AG10803 (cell line): ENCODE results near the gene ARAP3.

ENCODE experiments used
- DNase-seq: peaks from one replicate; pipeline ENCODE4 v3.0.0; 2010; ENCODE audit warnings: low read depth
- H3K4me3 ChIP-seq: 2 replicates; pipeline ENCODE4 v1.5.1; 2011; ENCODE audit warnings: mild to moderate bottlenecking, low read length, control low read depth
- CTCF ChIP-seq: conservative IDR thresholded peaks from 2 replicates; pipeline ENCODE4 v1.5.1; 2011; ENCODE audit warnings: mild to moderate bottlenecking, low read length, control low read depth, inconsistent platforms

ARAP3 gene

DNA sequence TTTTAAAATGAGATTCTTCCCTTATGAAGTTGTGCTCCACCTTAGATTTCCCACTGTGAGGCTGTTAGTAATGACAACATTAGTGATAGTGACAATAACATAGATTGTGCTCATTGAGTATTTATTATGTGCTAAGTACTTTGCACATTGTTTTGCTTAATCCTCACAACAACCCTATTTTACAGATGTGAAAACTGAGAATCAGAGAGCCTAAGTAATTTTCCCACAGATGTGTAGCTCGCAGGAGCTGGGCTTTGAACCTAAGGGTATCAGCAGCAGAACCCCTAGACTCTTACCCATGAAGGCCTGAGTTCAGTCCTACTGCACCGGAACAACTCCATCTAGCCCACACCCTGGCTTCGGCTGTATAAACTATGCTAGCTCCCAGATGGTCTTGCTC is 15.6 kb upstream of the ARAP3 start:
- no peak overlapping the region for H3K4me3 ChIP-seq
- no peak for TF ChIP-seq CTCF
- DNase-seq = no peak

GRCh38 chr5:141696431-141696830 is 14.4 kb upstream of the ARAP3 start:
- TF ChIP-seq CTCF = no peak
- H3K4me3 ChIP-seq = no peak overlapping the region
- DNase-seq = no peak

DNA sequence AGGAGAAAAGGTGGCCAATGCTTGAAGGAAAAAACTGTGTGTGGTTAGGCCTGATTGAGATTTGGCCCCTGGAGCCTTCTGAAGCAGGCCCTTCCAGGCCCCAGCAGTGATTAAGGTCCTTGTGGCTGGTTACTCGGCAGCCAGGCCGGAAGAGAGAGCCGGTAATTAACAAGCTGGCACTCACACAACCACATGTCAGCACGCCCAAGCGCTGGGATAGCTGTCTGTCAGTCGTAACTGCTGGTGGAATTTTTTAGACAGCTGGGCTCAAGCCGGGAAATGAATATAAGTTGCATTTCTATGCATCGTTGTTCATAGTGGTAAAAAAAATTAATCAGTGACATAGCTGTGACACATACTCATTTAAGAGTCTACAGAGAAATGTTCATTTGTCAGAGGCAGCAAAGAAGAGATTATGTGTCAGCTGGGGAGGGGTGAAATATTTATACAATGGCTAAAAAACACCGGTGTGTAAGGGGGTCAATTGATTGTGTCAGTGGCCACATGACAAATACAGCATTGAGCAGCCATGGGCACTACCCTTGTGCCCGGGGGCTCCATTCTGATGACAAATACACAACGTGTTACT is 13.7 kb upstream of the ARAP3 start:
- DNase-seq = peak; percentile 33
- TF ChIP-seq CTCF = no peak
- H3K4me3 ChIP-seq = no peak overlapping the region

GRCh38 chr5:141694479-141694878 is 12.4 kb upstream of the ARAP3 start:
- no peak for TF ChIP-seq CTCF
- no peak overlapping the region for H3K4me3 ChIP-seq
- DNase-seq = no peak

DNA sequence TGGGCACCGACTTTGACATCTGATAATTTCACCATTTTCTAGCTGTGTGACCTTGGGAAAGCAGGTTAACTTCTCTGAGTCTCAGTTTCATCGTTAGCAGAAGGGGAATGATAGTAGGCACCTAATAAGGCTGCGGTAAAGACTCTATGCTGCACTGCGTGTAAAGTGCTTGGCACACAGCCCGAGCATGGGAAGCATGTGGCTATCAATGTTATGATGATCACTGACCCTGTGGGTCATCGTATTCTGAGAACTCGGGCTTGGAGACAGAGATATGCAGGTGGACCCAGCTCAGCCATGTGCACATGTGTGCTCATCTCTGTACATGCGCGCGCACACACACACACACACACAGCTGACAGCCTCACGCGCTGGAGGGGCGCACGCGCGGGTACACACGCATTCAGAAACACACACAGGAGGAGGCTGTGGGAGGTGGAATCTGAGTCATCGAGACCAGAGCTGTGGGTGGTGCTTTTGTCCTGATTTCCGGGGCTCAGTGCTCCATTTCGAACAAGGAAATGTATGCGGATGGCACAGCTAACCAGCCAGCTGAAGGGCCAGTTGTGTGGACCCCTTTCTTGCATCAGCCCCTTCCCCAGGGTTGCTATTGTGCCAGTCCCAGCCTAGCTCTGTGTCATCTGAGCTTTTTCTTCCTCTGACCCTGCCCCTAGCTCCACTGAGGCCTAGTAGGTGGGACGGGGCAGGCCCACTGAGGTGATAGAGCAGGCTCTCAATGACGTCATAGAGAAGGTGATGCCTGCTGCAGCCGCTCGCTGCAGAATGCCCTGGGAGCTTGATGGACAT is 11.1 kb upstream of the ARAP3 start:
- TF ChIP-seq CTCF = no peak
- no peak overlapping the region for H3K4me3 ChIP-seq
- no peak for DNase-seq

DNA sequence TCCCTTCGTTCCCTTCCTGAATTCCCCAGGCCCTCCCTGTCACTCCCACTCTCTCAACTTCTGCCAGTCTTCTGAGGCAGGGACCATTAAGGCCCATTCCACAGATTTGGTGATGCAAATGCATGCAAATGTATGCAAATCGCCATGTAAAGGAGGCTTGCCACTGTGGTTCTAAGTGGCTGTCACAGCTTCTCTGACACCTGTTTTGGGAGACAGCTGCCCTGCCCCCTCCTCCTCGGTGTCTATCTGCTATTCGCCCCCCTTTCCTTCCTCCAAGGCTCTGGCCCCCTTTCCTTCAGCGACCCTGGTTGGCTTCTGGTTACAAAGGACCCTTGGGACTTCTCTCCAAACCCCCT is 10.5 kb upstream of the ARAP3 start:
- DNase-seq = no peak
- H3K4me3 ChIP-seq = peak overlapping the region; percentile 56

More for the DNA sequence above, 10.5 kb upstream of the ARAP3 start:
- no peak for TF ChIP-seq CTCF
